Measurements from ENCODE around the gene DDR2. TPM values are rescaled to one million over a fixed set of nuclear protein-coding genes. Genes with fewer than 3 reads are reported as not detected.
A peak's percentile ranks its signal among the peaks of the same experiment; 100 is the strongest.

DDR2 gene
- total RNA-seq, 1 experiment from 2014 or later = 32.3 TPM

DNA sequence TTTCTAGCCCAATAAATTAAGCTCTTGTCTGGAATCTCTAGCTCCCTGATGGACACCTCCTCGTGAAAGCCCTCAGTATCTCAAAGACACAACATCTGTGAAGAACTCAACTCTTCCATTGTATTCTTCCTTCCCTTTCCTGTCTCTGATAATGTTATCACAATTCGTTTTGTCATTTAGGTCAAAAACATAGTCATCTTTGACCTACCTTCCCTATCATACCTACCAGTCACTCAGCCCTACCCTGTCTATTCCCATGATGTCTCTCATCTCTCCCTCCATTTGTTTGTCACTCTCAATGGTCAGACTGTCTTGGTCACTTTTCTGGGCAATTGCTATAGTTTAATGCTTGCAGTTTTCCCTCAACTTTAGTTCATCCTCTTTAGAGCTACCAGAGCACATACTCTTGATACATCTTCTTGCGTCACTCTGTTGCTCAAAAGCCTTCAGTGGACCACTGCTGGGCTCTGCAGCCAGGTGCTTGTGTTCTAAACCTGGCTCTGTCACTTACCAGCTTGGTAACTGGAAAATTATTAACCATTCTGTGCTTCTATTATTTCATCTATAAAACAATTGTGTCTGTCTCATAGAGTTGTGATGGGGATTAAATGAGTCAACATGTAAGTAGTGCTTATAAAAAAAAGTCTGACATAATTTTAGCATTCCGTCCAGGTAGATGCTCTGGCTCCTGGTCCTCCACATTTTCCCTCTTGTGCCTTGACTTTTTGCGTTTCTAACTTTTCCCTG is 39.6 kb downstream of the DDR2 start:
- DNase-seq (ENCODE audit: low read depth) = peak; percentile 25

DNA sequence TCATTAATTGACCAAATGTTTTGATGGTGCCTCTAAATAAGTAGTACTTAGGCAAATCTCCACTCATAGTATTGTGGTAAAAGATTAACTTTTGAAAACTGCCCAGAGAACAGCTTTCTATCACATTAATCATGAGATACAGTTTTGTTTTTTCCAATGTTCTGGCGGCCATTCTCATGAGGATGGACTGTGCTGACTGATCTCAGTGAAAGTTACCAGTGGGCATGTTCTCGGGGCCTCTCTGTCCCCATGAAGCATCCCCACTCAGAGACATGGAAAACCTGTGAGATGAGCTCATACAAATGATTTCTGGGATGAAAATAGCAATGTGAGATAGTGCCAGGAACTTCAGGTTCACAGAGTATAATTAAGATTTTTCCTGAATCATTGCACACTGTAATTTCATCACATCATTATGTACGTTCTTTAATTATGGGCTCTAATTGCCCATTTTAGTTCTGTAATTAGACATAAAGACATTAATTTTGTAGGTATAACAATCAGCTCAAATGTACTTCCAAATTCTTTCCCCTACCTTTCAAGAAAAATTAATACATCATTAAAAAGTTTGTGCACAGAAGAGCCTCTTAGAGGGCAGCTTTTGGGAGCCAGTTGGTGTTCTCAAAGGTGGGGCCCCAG is 40.5 kb downstream of the DDR2 start:
- peak; percentile 35 for DNase-seq (ENCODE audit: low read depth)

- peak; percentile 77 for DNase-seq (ENCODE audit: low read depth)
These were observed 41.9 kb downstream of the DDR2 start for GRCh38 chr1:162674034-162674608.

GRCh38 chr1:162676087-162676486 is 43.8 kb downstream of the DDR2 start:
- peak; percentile 87 for DNase-seq (ENCODE audit: low read depth)

DNA sequence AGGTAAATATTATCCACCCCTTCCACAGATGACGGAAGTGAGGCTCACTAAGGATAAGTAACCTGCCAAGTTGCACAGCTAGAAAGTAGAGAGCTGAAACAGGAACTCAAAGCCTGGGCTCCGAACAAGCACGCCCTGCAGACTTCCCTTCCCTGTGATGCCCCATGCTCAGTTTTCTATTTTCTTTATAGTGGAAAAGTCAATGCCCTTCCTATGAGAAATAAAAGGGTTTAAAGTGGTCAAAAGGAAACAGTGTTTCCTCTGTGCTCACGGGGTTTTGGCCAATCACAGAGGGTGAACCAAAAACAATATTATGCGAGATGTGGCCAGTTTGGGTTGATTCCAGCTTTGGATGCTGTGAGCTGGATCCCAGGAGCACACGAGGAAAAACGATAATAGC is 44.5 kb downstream of the DDR2 start:
- peak; percentile 22 for DNase-seq (ENCODE audit: low read depth)

DNA sequence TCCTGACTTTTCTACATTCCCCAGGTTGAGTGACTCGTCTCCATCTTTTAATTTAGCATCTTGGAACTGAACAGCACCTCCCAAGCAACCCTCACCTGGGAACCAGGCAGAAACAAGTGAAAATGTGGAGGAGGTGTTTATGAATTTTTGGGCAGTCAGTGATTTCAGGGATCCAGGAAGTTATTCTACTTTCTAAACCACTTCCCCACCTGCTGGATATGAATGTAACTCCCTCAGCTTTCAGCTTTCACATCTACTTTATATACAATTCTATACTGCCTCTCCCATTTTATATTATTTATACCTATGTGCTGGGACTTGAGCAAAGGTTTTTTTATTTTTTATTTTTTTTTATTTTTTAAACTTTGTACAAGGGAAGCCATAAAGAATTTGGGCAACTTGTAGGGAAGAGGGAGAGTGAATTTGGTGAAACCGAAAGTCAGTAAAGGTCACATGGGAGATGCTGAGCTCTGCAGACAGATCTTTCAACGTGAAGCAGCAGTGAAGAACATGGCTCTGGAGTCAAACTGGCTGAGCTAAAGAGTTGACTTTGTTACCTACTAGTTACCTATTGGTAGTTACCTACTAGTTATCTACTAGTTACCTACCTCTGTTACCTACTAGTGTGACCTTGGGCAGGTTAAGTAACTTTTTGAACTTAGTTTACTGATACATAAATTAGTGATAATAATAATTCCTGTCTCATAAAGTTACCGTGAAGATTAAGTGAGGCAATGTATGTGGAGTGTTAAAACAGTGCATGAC is 45.5 kb downstream of the DDR2 start:
- peak; percentile 32 for DNase-seq (ENCODE audit: low read depth)

DNA sequence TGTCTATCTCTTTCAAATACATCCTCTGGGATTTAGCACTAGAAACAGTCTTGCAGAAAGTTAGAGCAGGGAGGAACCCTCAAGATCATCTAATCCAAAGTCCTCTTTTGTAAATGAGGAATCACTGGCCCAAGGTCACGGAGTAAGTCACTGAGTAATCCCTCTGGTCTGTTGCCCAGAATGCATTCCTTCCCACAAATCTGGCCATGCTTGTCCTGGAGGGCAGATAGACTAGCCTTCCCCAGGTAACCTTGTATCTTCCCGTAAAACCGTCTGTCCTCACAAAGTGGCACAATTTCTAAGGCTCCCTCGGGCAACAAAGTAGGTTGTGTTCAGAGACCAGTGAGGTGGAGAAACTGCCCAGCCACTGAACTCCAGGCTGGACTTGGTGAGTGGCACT is 46.2 kb downstream of the DDR2 start:
- DNase-seq (ENCODE audit: low read depth) = peak; percentile 97

DNA sequence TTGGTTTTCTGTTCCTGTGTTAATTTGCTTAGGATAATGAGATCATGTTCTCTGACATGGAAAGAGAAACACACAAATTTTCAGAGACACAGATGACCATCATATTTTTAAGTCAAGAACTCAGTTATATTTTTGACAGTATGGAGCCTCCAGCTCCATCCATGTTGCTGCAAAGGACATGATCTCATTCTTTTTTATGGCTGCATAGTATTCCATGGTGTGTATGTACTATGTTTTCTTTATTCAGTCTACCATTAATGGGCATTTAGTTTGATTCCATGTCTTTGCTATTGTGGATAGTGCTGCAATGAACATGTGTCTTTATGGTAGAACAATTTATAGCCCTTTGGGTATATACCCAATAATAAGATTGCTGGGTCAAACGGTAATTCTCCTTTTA is 47.0 kb downstream of the DDR2 start:
- DNase-seq (ENCODE audit: low read depth) = no peak

- peak; percentile 79 for DNase-seq (ENCODE audit: low read depth)
These were observed 48.3 kb downstream of the DDR2 start for GRCh38 chr1:162680419-162681121.

- DNase-seq (ENCODE audit: low read depth) = no peak
These were observed 48.8 kb downstream of the DDR2 start for GRCh38 chr1:162681122-162681436.

- DNase-seq (ENCODE audit: low read depth) = peak; percentile 56
These were observed 49.8 kb downstream of the DDR2 start for GRCh38 chr1:162682013-162682419.

DNA sequence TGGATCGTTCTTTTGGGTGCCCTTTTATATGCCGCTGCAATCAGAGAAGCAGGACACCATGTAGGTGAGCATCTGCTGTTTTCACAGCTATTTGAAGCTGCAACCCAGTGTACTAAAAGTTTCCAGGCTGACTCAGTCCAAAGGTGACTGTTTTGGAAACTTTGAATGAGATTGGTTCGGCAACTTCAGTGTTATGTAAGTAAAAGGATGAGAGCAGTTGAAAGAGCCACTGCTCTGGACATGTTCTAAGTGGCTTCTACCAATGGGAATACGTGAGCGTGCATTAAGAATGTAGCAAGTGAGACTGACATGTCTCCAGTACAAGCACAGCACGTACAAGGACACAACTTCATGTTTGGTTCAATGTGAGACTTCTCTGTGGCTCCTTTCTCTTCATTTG is 55.6 kb downstream of the DDR2 start:
- DNase-seq (ENCODE audit: low read depth) = peak; percentile 83

DNA sequence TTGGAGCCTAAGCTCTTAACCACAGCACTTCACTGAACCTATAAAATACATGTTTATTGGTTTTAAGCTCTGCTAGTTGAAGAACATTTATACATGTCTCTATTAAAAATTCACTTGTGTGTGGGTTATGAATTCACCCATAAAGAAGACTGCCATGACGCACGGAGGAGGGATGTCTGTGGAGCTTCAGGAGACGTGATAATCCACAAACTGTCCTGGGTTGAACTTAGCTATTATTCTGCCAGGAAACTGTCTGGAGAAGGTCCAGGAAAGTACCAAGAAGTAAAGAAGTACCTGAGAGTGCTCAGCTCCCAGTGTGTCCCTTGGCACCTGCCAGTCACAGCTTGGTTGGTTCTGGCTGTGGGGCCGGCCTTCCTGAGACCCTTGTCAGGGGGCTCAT is 56.3 kb downstream of the DDR2 start:
- peak; percentile 82 for DNase-seq (ENCODE audit: low read depth)

- DNase-seq (ENCODE audit: low read depth) = no peak
These were observed 56.7 kb downstream of the DDR2 start for GRCh38 chr1:162688931-162689330.

- DNase-seq (ENCODE audit: low read depth) = peak; percentile 87
These were observed 57.7 kb downstream of the DDR2 start for GRCh38 chr1:162689745-162690671.

GRCh38 chr1:162690672-162691434 is 58.6 kb downstream of the DDR2 start:
- DNase-seq (ENCODE audit: low read depth) = peak; percentile 100

GRCh38 chr1:162691999-162692575 is 59.8 kb downstream of the DDR2 start:
- DNase-seq (ENCODE audit: low read depth) = peak; percentile 46

GRCh38 chr1:162694911-162695310 is 62.6 kb downstream of the DDR2 start:
- DNase-seq (ENCODE audit: low read depth) = no peak

DNA sequence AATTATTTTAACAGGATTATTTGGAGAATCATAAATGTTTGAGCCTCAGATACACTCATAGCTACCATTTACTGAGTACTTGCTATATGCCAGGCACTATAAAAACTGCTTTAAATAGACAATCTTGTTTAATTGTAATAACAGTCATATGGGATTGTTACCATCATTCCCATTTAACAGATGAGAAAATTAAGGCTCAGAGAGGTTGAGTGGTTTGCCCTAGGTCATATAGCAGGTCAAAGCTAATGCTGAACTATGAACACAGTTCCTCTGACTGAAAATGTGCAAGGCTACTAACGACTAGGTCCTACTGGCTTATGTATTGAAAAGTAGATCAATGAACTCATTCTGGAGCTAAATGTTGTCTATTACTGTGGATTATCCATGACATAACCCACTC is 63.4 kb downstream of the DDR2 start:
- no peak for DNase-seq (ENCODE audit: low read depth)

Measured in M059J (cell line).